ENCODE measurements around the gene FLOT2. TPM values are rescaled to one million over a fixed set of nuclear protein-coding genes. Genes with fewer than 3 reads are reported as not detected.

The FLOT2 gene
- total RNA-seq, 1 donor from 2014 or later, result 72.4 TPM

DNA sequence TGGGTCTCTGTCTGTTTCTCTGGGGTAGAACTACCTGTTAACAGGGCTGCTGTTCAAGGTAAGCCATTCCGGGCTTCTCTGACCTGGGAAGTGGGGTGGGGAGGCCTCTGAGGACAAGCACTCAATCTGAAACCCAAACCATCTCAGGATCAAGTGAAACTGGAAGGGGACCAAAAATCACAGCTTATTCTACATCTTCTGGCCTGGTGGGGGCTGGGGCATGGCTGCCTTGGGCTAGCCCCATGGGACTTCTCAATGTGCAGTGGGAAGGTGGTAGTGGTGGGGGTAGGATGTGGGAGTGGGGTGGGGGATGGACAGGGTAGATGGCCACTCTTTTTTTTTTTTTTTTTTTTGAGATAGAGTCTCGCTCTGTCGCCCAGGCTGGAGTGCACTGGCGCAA lies 5.5 kb downstream of the FLOT2 start:
- TF ChIP-seq CTCF (IDR thresholded peaks at IDR 0.05), result no peak
- H3K9me3 ChIP-seq, result no peaks in the 10 kb centered on the region
- peaks cover 3 to 36% of the 10 kb centered on the region in 2 donors for H3K4me1 ChIP-seq
- intact Hi-C loops (cut with DNase I), result no loop called here
- no peaks in the 10 kb centered on the region for H3K27me3 ChIP-seq
- H3K27ac ChIP-seq, result peak overlapping the region in 1 of 2 donors; percentile 84
- DNase-seq (ENCODE audit: low spot score in 2 of 2), result no peak
- H3K4me3 ChIP-seq, result no peak overlapping the region
- peaks cover 8 to 16% of the 10 kb centered on the region in 2 donors for H3K36me3 ChIP-seq

- Histone ChIP-seq H3K4me3 (no peak overlapping the region), H3K4me1 (peaks cover 3 to 32% of the 10 kb centered on the region in 2 donors), H3K27me3 (no peaks in the 10 kb centered on the region), H3K9me3 (no peaks in the 10 kb centered on the region), H3K36me3 (peaks cover 11 to 19% of the 10 kb centered on the region in 2 donors), H3K27ac (peak overlapping the region in 1 of 2 donors; percentile 84)
- no peak for TF ChIP-seq CTCF (IDR thresholded peaks at IDR 0.05)
- no peak for DNase-seq (ENCODE audit: low spot score in 2 of 2)
- intact Hi-C loops (cut with DNase I), result no loop called here
Measured at GRCh38 chr17:28891201-28891600, 6.3 kb downstream of the FLOT2 start.

DNA sequence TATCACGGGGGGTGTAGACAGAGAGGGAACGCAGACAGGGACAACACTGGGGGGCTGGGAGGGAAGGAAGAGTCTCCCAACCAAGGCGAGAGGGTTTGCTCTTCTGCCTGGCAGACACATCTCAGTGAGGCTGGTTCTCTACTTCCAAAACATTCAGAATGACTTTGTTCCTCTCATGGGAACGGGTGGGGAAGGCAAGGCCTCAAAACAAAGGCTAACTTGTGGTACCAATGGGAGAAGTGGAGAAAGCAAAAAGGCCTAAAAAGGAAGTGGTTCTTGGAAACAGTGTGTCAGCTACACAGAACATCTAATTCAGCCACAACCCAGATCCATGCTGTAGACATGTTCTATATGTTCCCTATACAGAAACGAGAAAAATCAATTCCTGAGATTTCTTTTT lies 7.5 kb downstream of the FLOT2 start:
- TF ChIP-seq CTCF (IDR thresholded peaks at IDR 0.05), result no peak
- intact Hi-C loops (cut with DNase I), result no loop called here
- H3K27me3 ChIP-seq, result no peaks in the 10 kb centered on the region
- peaks cover 23 to 31% of the 10 kb centered on the region in 2 donors for H3K36me3 ChIP-seq
- H3K9me3 ChIP-seq, result no peaks in the 10 kb centered on the region
- H3K27ac ChIP-seq, result peak overlapping the region in 1 of 2 donors; percentile 16
- H3K4me3 ChIP-seq, result no peak overlapping the region
- no peak for DNase-seq (ENCODE audit: low spot score in 2 of 2)
- peaks cover 3 to 22% of the 10 kb centered on the region in 2 donors for H3K4me1 ChIP-seq

- no peak for DNase-seq (ENCODE audit: low spot score in 2 of 2)
- Histone ChIP-seq H3K36me3 (peaks cover 34 to 42% of the 10 kb centered on the region in 2 donors), H3K9me3 (no peaks in the 10 kb centered on the region), H3K4me1 (peaks cover 3 to 19% of the 10 kb centered on the region in 2 donors), H3K4me3 (no peak overlapping the region), H3K27me3 (no peaks in the 10 kb centered on the region), H3K27ac (no peak overlapping the region)
- intact Hi-C loops (cut with DNase I), result no loop called here
- TF ChIP-seq CTCF (IDR thresholded peaks at IDR 0.05), result no peak
Measured at GRCh38 chr17:28888832-28889231, 8.7 kb downstream of the FLOT2 start.

GRCh38 chr17:28887871-28888471 lies 9.6 kb downstream of the FLOT2 start:
- Histone ChIP-seq H3K36me3 (peaks cover 42 to 51% of the 10 kb centered on the region in 2 donors), H3K4me3 (no peak overlapping the region), H3K27me3 (no peaks in the 10 kb centered on the region), H3K4me1 (peaks cover 2 to 13% of the 10 kb centered on the region in 2 donors), H3K9me3 (no peaks in the 10 kb centered on the region), H3K27ac (no peak overlapping the region)
- no peak for DNase-seq (ENCODE audit: low spot score in 2 of 2)
- TF ChIP-seq CTCF (IDR thresholded peaks at IDR 0.05), result no peak
- intact Hi-C loops (cut with DNase I), result no loop called here

Data from ascending aorta (tissue), 2 donors.